GM19438 (cell line): ENCODE measurements around the gene LMNB1.
"Not testable (repeated sequence)": the region's sequence is repeated elsewhere in the genome, so short reads cannot be mapped to it uniquely, and the experiment has no call there.

ENCODE experiments used
- ATAC-seq: cut with Tn5 transposase; IDR thresholded peaks from one replicate; pipeline ENCODE4 v1.9.1; 2021; ENCODE audit warnings: low read depth; ENCODE audit not compliant: unreplicated experiment

Gene LMNB1

GRCh38 chr5:126853541-126854307 is 76.8 kb downstream of the LMNB1 start:
- ATAC-seq = not testable (repeated sequence)

- no peak for ATAC-seq
Measured at GRCh38 chr5:126854526-126855110, 77.7 kb downstream of the LMNB1 start.

DNA sequence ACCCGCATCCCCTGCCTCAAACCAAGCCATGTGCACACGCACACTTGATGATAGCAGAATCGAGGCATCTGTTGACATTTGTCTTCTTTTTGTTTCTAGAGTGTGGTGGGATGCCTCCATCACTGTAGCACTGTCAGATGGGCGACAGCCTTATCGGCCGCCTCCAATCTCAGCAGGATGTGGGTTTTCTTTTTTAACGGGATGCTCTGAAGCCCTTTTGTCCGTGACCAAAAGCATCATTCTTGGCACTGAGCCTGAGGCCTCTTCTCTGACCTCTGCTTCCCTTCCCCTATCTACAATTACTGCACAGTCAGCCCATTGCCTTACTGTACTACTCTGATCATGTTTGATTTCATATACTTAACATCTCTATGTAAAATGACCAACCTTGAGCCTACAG is 78.3 kb downstream of the LMNB1 start:
- ATAC-seq = no peak

DNA sequence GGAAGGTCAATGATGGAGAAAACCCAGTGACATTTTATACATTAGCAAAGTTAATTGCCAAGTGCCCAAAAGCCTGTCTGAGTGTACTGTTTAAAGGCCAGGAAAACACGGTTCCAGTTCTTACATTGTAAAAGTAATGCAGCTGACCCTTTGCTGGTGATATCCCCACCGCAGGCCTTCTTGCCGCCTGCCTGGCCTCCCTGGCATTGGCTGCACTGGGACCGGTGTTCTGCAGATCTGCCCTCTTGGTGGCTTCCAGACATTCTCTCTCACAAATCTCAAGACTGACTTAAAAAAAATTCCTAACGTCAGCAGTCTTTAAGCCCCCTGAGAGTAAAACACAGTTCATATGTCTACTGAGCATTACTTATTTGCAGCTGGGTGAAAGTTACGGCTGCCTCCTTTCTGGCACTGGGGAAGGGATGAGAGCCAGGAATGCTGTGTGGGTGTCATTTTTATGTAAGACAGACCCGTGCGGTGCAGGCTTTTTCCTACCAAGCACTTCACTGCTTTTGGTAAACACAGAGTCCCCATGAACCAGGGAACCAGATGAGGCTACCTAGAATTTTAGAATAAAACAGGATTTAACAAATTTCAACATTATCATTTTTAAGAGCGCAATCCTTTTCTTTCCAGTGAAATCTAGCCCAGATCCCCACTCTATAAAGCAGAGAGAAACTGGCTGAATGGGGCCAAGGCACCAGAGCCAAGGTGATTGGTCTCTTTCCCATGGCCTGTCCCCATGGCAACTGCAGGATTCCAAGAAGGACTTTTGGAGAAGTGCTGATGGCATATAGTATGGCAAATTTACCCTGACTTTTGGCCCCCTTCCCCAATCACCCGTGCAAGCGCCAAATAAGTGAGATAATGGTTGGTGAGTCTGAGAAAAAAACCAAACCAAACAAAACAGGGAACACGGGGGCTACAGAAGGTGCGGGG is 80.8 kb downstream of the LMNB1 start:
- no peak for ATAC-seq

GRCh38 chr5:126858441-126858840 is 81.5 kb downstream of the LMNB1 start:
- no peak for ATAC-seq

DNA sequence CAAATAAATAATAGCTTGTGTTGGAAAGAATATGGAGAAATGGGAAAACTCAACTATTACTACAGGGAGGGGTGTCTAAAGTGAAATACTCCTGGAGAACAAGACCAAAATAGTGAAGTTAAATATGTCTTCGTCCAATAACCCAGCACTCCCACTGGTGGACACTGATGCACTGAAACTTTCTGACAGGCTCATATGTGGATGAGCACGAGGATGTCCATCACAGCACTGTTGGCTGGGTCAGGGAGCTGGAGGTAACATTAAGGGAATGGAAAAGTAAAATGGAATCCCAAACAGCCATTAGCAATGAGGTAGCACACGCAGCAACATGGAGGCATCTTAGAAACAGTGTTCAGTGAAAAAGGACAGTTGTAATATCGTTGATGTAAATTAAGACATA is 86.5 kb downstream of the LMNB1 start:
- no peak for ATAC-seq

DNA sequence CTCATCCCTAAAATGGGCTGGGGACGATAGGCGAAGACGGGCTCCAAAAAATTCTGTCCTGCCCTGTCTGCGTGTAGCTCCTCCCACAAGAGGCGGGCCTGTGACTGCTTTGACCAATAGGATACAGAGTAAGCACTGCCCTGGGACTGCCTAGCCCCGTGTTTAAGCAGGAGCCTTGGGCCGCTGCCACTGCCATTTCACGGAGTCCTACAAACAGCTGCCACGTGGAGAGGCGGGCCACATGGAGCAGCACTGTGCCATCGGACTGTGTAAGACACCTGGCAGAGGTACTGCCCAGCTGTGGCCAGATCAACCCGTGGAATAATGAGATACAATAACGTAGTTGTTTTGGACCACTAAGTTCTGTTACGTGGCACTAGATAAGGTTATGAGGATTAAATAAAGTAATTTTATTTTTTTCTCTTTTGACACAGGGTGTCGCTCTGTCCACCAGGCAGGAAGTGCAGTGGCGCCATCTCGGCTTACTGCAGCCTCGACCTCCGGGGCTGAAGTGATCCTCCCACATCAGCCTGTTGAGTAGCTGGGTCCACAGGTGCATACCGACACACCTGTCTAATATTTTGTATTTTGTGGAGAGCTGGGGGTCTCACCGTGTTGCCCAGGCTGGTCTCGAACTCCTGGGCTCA is 87.2 kb downstream of the LMNB1 start:
- ATAC-seq = no peak

GRCh38 chr5:126865299-126865698 is 88.4 kb downstream of the LMNB1 start:
- no peak for ATAC-seq

DNA sequence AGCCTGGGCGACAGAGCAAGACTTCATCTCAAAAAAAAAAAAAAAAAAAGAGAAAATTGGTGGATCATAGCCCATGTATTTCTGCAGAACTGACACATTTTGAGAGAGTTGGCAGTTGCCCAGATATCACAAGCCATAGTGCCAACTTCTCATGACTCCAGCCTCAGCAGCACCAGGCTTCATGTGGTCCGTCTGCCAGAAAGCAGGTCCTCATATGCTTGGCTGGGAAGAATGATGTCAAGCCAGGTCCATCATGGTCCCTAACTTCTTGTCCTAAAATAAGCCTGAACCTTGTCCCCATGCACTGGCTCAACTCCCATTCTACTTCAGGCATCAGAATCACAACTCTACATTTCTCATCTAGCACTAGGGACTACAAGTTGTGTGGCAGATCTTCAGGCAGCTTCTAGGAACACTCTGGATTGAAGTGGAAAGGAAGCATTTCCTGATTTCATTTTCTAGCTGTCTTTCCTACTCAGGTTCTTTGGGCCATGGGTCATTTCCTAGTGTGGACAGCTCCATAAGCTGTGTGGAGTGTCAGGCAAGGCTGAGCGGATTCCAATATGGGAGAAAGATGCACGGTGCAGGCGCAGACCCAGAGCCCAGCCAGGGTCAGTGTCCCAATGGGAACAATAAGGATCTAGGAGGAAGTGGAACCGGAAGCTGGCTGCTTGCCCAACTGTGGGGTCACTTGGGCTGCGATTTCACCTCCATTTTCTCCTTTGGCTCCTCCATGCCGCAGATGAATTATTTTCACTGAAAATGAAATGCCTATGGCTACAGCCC is 90.1 kb downstream of the LMNB1 start:
- no peak for ATAC-seq

GRCh38 chr5:126868338-126869004 is 91.5 kb downstream of the LMNB1 start:
- ATAC-seq = no peak

- ATAC-seq = peak; percentile 84
Measured at GRCh38 chr5:126869005-126869451, 92.1 kb downstream of the LMNB1 start.

- no peak for ATAC-seq
Measured at GRCh38 chr5:126871441-126871840, 94.5 kb downstream of the LMNB1 start.

DNA sequence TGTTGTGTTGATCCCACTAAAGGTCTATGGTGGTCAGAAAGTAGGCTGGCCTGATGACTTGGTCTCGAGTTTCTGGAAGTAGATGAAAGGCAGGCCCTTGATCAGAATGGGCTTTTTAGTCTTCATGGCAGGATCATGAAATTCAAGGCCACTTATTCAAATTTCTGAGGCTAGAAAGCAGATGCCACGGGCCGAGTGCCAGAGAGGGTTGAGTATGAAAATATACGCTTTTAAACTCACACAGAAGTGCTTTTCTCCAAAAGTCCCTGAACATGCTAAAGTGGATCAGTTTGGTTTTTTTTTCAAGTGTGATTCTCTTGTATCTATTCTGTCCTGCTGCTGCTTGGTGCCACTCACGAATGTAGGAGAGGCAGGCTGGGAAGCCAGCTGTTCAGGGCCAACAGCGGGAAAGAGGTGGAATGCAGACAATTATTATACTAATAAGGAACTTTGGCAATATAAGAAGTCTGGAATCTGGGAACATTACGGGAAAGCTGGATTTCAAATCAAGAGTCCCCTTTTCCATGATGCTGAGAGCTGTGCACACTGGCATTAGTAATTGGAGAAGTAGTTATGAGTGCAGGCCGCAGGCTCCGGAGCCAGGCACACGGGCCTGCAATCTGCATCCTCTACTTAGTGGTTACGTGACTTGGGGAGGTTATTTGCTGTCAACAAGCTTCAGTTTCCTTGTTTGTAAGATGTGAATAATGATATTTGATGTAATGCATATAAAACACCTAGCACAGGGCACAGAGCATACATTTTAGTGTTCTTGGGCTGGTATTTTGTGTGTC is 95.8 kb downstream of the LMNB1 start:
- no peak for ATAC-seq

GRCh38 chr5:126875303-126875785 is 98.4 kb downstream of the LMNB1 start:
- no peak for ATAC-seq

DNA sequence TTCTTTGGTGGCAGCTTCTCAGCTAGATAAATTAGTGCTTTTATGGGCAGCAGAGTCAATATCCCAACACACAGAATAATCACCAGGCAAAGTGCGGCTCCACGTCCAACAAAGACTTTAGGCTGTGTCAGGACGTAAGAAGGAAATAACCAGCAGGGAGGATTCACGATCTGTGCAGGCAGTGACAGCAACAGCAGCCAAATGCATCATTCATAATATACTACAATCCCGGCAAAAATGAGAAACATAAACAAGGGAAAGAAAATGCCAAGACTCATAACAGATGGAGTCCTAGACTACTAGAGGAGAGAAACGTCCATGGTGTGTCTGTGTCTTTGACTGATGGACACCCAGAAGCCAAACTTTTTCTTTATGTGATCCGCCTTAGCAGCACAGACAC is 100.7 kb downstream of the LMNB1 start:
- ATAC-seq = no peak

DNA sequence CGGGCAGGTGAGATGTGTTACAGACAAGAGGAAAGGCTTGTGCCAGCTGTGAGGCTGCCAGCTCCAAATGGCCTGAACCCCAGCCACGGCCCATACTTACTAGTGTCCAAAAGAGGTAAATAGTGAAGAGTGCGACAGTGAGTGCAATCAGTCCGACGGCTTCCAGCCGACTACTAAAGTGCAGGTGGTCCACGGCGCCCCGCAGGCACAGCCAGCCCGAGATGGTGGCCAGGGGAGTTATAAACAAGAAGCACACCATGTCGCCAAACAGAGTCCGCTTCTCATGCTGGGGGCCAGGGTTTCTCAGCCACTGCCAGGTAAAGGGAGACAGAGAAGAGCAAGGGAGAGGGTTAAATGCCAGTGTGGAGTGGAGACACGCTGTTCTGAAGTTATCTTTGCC is 101.1 kb downstream of the LMNB1 start:
- ATAC-seq = no peak

DNA sequence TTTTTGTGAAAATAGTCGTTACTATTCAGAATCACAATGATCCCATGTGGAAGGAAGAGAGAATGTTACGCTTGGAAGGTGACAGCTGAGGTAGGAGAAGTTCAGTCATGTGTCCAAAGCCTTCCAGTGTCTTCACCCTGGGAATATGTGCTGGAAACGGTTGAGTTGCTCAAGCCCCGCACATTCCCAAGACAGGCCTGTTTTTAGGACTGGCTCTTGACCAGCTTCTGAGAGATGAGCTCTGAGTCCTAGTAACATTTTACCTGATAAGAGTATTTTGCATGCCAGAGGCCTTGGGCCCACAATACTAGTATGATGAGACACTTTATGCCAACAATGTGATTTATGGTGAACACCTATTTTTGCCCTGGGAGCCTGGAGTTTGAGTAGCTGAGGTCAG is 101.7 kb downstream of the LMNB1 start:
- ATAC-seq = no peak

DNA sequence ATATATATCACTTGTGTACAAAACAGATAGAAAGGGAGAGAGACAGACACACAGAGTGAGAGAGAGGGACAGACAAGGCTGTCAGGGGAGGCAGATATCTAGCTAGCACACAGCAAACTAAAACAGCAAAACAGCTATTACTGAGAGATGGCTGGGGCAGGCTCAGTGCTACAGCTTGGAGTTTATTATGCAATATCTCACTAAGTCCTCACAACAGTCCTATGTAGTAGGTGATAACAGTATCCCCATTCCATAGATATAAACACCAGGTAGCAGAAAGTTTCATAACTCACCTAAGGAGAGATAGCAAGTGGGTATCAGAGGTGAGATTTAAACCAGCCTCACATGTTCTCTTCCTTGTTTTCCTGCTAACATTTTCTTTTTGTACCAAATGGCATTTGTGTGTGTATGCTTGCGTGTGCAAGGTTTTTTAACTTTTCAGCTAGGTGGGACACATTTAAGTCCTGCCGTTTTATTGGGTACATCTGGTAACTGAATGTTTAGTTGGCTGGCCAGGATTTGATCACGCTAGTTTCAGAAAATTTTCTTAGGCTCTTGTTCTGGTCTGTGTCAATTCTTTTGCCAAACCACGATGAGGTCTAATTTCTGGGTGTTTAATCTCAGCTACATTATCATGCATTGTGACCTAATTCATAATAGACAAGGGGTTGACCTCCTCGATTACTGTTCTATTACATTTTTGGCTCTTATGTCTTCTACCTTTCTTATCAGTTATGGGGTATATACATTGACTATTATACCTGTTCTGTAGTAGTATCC is 105.1 kb downstream of the LMNB1 start:
- no peak for ATAC-seq
